ENCODE data around the gene OLA1.

DNA sequence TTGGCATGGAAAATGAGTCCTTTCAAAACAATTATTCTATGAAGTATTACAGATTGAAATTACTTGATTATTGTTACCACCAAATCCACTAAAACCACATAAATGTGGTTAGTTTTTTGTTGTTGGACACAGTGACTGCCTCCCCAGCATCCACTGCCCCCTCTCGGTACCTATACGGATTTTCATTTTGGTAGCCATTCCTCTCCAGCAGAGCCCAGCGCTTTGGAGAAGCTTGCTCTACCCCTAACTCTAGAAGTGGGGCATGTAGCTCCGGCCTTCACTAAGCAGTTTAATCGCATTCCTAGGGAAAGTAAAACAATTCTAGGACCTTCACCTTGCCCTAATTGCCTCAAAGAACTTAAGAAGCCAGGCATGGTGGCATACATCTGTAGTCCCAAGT is 24.2 kb downstream of the OLA1 start:
- TF ChIP-seq POLR2AphosphoS5 (IDR thresholded peaks at IDR 0.05; ENCODE audit: low read depth, low read length) (no peak), TAF1 (IDR thresholded peaks at IDR 0.05; ENCODE audit: borderline replicate concordance, insufficient read depth, low read length) (no peak), SIN3A (IDR thresholded peaks at IDR 0.05; ENCODE audit: borderline replicate concordance, insufficient read depth, low read length) (no peak), FOXP2 (optimal IDR thresholded peaks at IDR 0.05; ENCODE audit: borderline replicate concordance, extremely low read depth, extremely low read length, insufficient read depth) (no peak)
- TF ChIP-seq, protein P1, sequence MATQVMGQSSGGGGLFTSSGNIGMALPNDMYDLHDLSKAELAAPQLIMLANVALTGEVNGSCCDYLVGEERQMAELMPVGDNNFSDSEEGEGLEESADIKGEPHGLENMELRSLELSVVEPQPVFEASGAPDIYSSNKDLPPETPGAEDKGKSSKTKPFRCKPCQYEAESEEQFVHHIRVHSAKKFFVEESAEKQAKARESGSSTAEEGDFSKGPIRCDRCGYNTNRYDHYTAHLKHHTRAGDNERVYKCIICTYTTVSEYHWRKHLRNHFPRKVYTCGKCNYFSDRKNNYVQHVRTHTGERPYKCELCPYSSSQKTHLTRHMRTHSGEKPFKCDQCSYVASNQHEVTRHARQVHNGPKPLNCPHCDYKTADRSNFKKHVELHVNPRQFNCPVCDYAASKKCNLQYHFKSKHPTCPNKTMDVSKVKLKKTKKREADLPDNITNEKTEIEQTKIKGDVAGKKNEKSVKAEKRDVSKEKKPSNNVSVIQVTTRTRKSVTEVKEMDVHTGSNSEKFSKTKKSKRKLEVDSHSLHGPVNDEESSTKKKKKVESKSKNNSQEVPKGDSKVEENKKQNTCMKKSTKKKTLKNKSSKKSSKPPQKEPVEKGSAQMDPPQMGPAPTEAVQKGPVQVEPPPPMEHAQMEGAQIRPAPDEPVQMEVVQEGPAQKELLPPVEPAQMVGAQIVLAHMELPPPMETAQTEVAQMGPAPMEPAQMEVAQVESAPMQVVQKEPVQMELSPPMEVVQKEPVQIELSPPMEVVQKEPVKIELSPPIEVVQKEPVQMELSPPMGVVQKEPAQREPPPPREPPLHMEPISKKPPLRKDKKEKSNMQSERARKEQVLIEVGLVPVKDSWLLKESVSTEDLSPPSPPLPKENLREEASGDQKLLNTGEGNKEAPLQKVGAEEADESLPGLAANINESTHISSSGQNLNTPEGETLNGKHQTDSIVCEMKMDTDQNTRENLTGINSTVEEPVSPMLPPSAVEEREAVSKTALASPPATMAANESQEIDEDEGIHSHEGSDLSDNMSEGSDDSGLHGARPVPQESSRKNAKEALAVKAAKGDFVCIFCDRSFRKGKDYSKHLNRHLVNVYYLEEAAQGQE (IDR thresholded peaks at IDR 0.05; ENCODE audit: insufficient read depth in 1 of 2, low read depth in 2 of 2, low read length in 2 of 2) = no peak

Data from PFSK-1 (cell line).